GM18511 (cell line): ENCODE measurements around the gene RBMS3.
"Not testable (repeated sequence)": the region's sequence is repeated elsewhere in the genome, so short reads cannot be mapped to it uniquely, and the experiment has no call there.

Experiments
- ATAC-seq: cut with Tn5 transposase; IDR thresholded peaks from one replicate; pipeline ENCODE4 v1.9.1; 2021; ENCODE audit warnings: mild to moderate bottlenecking, moderate library complexity; ENCODE audit not compliant: unreplicated experiment

RBMS3 gene

DNA sequence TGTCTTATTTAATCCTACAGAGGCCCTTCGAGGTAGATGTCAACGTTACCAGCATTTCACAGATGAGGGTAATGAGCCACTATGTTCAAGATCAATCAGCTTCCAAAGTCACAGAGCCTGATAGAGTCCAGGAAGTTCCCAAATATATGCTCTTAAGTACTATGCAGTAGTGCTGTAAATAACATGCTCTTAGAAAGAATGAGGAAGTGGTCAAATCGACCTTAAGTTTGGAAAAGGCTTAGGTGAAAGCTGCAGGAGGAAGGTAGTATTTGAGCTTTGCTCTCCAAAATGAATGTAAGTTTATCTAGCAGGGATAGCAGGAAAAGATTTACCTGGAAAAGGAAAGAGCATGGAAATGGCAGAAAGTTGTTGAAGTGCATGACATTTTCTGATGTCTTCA is 234.0 kb downstream of the RBMS3 start:
- no peak for ATAC-seq

DNA sequence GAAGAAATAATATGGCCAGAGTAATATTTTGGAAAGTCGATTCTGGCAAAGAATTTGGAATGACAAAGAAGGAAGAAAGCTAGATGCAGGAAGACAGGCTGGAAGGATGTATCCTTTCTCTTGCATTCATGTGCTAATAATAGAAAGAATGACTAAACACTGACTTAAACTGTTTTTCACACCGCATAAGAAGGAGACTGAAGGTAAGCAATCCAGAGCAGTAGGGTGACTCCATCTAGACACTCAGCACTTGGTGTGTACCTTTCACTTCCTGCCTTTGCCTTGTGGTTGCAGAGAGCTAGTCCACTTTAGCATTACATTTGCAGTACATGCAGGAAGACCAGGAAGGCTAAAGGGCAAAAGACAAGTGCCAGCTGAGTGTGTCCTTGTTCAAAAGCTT is 234.6 kb downstream of the RBMS3 start:
- ATAC-seq = peak; percentile 65

DNA sequence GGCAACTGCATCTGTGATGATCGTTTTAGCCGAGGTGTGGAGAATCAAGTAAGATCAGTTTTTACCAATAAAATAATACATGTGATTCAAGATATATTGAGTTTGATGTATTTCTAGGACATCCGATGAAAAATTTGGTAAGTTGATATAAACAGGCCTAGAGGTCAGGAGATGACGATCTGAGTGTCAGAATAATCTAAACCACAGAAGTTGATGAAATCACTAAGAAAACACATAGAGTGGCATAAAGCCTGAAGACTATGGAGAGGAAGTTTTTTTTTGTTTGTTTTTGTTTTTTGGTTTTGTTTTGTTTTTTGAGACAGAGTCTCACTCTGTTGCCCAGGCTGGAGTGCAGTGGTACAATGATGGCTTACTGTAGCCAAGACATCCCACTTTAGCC is 235.3 kb downstream of the RBMS3 start:
- ATAC-seq = no peak

DNA sequence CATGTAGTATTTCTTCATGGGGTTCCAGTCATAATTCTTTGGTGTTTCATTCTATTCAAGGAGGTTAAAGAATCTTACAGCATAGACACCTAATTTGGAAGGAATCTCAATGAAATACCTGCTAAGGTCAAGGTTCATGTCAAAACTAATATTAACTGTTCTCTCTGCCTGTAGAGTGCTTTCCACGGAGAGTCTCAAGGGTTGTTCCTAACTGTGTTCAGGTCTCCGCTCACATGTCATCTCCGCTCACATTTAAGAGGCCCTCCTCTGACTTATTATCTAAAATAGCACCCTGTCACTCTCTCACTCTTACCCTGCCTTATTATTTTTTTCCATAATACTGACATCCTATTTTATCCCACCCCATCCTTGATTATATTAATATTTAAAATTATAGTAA is 239.9 kb downstream of the RBMS3 start:
- ATAC-seq = no peak

DNA sequence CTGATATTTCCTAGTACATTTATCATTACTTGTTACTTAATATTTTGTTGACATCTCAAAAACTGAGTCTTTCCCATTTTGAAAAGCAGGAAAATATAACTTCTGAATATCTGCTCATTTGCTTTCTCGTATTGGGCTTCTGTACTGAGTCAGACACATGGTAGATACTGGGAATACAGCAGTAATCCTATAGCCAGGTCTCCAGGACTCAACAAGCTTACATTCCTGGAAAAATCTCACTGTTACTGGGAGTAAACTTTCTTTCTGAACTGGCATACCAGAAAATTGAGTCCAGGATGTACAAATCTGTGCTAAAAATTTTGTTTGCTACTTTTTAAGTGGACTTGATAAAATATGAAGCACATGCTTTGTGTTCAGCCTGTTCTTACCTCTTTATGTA is 240.4 kb downstream of the RBMS3 start:
- no peak for ATAC-seq

DNA sequence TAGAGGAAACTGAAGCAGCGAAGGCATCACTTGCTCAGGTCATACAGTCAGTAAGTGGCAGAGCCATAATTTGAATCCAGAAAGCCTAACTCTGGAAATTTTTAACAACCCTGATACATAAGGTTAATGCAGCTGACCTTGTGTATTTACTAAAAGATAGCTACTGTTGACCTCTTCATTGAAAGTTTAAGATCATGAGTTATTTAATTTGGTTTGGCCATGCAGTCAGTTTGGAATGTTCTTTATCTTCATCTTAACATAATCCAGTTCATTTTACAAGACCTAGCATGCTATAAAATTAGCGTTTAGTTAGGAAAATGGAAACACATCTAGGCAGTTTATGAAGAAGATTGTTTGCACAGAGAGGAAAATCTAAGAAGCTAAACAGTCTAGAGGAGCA is 240.9 kb downstream of the RBMS3 start:
- ATAC-seq = no peak

DNA sequence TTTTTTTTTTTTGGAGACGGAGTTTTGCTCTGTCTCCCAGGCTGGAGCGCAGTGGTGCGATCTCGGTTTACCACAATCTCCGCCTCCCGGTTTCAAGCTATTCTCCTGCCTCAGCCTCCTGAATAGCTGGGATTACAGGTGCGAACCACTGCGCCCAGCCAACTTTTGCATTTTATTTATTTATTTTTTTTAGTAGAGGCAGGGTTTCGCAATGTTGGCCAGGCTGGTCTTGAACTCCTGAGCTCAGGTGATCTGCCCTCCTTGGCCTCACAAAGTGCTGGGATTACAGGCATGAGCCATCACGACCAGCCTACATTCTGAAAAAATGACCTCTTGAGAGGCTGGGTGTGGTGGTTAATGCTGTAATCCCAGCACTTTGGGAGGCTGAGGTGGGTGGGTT is 243.6 kb downstream of the RBMS3 start:
- ATAC-seq = not testable (repeated sequence)

DNA sequence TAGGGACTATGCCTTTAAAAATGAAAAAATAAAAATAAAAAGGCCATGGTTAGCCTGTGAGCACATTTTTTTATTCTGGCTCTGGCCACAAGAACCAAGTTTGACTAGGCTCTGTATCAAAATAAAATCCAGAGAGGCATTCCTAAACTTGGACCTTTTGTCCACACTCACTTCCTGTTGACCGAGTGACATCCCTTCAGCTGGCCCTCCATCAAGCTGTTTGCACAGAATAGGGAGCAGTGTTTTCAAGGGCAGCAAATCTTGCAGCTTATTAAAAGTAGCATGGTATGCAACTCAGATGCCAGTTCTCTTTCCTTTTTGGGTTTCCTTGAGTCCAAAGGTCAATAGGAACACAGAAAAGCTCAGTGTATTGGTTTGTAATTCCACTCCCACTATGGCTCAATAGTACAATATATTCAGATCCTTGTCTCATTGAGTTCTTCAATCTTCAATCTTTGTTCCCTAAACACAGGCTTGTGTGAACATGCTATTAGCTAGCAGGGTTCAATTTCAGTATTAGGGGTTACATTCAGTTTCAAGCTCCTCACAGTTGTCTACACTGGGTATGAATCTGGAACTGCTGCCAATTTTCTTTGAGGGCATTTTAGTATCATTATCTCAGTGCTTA is 244.5 kb downstream of the RBMS3 start:
- ATAC-seq = no peak

DNA sequence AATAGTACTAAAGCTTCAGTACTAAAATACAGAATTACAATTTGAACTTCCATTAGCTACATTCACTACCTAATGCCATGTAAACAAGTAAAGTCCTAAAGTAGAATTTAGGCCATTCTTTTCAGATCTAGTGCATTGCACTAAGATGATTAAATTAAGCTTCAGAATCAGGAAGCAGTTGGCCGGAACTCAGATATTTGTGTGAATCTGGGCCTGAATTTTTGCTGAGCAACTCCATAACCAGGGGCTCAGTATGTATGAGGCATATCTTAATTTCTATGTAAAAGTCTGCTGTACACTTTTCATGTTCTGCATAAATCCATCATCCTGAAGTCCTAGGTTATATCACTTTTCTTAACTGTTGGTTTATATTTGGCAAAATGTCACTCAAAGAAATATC is 246.4 kb downstream of the RBMS3 start:
- no peak for ATAC-seq

DNA sequence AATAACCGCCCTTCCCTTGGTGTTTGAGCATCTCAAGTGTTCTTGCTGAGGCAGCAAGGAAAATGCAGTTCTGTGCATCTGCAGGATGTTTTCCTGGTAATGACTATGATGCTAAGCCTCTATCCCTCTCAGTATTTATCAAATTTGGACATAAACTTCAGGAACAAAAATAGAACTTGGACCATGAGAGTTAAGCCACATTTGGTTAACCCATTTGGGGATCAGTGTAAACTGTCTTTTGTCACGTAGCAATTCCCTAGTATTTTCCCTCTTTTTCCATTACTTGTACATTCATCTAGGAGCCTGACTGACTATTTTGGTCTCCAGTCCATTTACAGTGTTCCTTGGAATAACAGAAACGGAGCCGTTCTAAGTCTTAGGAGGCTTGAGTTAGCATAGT is 250.8 kb downstream of the RBMS3 start:
- ATAC-seq = no peak

DNA sequence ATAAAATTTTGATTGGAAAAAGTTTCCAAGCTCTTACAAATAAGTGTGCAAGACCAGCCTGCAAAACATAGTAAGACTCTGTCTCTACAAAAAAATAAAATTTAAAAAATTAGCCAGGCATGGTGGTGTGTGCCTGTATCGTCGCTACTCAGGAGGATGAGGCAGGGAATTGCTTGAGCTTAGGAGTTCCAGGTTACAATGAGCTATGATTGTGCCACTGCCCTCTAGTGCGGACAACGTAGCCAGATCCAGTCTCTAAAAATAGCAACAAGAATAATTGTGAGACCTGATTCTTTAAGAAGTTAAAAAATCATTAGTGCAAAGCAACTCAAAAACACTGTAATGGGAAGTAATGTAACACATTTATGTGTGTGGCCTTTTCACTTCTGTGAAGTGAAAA is 251.6 kb downstream of the RBMS3 start:
- no peak for ATAC-seq

DNA sequence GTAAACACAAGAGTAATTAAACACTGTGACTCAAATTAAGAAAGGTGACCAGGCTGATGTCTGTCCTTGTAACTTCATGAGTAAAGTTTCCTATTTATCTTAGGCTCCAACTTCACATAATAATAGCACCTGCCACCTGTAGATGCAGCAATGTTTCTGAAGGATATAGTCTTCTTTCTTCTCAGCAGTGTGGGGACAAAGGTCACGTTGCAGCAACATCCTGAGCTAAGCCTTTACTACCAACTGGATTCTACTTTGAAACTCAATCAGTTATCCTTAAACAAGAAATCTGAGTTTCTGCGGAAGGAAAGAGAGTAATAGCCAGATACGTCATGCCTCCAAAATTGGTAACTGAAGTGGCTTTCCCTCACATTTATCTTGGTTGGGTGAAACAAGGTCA is 253.1 kb downstream of the RBMS3 start:
- no peak for ATAC-seq

DNA sequence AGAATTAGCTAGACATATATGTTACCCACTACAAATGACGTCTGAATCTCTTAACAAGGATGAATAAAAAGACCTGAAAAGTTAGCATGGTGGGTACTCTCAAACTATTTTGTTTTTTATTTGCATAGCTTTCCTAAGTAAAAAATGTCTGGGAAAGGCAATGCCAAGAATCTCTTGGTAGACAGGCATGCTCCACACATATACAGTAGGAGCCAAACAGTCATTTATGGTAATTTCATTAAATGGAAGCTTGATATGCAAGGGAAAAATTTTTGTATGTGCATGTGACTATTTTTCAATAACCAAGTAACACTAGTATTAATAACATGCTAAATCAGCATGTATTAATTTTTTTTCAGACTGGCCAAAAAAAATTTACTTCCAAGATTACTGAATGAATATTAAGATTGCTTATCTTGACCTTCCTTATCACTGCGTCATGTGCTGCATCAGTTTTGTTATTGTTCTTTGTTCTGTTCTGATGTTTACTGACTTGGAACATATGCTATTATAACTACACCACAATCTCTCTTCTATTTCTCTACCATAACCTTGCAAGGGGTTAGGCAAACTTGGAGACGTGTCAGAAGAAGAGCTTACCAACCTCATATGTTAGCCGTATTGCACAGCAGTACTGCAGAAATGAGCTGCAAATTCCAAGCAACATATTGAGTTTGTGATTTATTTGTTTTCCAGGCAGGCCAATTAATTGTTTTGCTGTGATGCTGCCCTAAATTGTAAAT is 255.3 kb downstream of the RBMS3 start:
- ATAC-seq = no peak

DNA sequence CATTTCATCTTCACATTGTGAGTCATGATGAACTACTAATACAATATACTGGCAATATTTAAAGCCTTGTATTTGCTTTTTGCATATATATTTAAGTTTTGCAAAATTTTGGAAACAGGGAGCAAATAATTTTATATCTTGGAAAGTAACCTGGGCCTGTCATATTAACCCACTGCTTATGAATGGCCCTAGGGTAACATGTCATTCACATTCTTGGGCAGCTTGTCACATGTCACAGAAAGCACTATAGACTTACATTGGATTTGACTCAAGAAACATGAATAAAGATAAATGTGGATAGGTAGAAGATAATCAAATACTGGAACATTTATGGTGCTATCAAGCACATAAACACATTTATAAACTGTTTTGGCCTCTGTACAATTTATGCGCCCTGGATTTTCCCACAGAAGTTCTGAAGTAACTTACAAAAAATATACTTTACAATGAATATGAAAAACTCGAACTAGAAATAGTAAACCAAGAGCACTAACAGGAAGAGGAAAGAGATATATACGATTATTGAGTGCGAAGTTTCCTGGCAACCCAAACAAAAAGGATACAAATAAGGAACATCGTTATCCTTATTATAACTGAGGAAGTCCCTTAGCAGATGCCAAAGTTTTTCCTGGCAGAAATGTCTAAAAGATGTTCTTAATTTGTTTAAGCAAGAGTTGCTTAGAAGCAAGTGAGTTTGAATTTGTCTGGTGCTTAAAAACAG is 257.2 kb downstream of the RBMS3 start:
- no peak for ATAC-seq

DNA sequence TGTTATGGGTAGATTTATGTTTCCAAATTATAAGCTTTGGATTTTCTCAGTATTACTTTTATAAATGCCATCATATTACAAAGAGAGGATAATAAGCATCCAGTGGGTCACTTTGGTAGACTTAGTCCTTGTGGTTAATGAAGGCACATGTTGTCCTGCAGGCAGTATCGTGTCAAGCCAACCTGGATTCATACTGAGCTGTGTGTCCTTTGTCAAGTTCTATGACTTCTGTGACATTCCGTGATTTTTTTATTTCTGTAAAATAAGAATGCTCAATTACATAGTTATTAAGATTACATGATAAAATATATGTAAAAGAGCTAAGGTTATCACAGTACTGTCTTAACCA is 257.7 kb downstream of the RBMS3 start:
- no peak for ATAC-seq

DNA sequence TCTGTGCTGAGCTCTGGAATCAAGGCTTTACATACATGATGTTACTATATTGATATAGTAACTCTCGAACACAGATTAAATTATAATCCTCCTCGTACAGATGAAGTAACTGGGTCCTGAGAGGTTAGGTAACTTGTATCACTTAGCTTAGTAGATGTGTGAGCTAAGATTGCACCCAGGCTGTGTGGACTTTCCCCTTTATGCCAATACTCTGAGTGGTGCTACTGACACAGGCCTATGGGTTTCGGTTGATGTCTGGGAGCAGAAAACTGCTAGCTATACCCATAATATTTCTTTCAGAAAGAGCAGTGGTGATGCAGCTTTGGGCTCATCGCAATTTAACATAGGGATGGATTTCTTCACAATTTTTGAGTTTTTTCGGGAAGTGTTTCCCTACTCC is 259.7 kb downstream of the RBMS3 start:
- no peak for ATAC-seq

DNA sequence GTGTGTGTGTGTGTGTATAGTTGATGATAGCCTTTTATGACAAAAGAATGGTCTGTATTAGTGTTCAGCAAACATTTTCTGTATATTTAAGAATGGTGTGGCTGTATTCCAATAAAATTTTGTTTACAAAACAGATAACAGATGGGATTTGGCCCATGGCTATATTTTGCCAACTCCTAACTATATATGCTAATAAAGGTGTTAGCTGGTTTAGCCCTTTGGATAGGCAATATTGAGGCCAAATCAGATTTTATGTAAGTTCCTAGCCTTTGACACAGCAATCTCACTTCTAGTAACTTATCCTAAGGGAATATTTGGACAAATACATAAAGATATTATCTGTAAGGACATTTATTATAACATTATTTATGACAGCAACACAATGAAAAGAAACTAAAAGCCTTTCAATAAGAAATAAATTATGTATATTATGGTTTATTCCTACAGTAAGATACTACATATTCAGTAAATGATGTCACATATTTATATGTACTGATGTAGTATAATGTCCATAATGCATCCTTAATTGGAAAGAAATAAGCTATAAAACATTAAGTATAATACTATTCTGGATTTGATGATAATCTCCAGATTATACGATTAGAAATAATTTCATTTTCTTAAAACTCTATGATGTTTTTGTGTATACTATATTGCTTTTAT is 264.0 kb downstream of the RBMS3 start:
- ATAC-seq = no peak

DNA sequence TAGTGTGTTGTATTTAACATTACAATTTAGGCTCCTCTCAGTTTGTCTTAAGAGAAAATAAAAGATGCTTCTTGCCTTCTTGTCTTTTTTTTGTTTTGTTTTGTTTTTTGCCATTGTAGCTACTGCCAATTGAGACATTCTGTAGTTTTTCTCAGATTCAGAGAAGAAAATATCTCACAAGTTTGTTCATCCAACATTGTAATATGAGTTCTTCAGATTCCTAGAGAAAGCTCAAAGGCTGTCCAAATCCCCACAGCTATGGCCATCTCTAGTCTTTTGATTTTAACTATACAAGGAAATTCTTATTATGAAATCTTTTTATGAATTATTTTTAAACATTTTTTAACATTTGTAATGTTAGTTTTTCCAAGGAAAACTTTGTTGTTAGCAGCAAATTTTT is 264.7 kb downstream of the RBMS3 start:
- ATAC-seq = no peak

DNA sequence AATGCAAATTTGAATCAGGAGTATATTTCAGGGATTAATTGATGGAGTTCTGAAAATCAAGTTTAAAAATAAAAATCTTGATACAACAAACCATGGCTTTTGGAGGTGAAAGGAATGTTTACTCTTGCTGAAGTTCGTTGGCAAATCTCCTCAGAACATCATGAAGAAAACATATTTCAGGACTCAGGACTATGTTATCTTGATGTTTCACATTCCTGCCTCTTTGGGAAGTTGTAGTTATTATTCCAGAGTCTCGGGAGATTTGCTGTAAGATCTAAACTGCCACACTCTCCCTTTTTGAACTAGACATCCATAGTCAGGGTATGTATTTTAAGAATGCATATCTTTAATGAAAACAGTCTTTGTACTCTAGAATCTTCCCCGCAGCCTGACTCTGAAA is 271.2 kb downstream of the RBMS3 start:
- no peak for ATAC-seq

DNA sequence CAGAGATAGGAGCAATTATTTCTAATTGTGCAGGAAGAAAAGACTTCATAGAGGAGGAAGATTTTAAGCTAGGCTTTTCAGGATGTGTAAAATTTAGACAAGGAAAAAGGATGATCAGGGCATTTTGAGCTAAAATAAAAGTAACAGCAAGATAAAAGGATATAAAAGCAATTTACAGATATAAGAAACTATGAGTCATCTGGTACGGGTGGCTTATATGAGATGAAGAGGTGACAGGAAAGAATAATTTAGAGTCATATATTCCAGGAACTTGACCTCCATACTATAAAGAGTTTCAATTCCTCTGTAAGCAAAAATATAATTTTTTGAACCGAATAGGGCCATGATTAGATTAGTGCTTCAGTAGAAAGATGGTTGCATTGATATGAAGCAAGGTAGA is 273.7 kb downstream of the RBMS3 start:
- ATAC-seq = no peak

DNA sequence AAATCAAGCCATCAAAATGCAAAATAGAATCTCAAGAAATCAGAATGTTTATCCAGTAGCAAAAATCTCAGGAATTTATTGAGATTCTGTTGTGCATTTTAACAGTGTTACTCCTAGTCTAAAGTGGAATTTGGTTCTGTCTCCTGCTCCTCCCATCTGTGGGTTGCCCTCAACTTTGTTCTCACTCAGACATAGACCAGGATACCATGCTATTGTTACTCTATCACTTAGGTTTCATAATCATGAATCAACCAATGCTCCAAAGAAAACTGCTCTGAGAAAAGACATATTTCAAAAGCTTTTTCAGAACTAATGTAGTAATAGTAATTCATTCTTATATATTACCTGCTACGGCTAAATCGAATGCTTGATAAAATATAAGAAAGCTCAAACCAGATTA is 274.7 kb downstream of the RBMS3 start:
- ATAC-seq = no peak

DNA sequence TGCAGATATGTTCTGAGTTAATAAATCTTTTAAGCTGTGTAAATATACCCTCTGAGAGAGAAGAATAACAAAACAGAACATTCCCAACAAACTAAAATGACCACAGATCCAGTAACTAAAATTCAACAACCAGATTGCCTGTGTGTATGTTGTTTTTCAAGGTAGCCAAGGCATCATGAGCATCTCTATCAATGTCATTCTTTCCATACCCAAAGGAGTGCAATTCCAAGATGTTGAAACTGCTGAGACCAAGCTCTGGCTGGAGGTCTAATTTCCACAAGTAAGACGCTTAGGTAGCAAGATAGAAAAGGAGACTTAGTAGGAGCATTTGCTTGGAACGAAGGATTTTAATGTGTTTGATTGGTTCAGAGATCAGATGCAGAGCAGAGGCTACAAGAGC is 276.3 kb downstream of the RBMS3 start:
- ATAC-seq = no peak
